ENCODE data around the gene NKX6-2. TPM values are rescaled to one million over a fixed set of nuclear protein-coding genes. Genes with fewer than 3 reads are reported as not detected.

NKX6-2 gene
- total and polyA plus RNA-seq, 2 of the 8 experiments (the other 6 are each of a cell fraction or from before 2014, with no cell fraction given), result 0.06 TPM; not detected in 1

- Histone ChIP-seq H3K4ac (replicated peaks; ENCODE audit: insufficient read length, low read depth, low read length) (no peak overlapping the region), H4K8ac (ENCODE audit: extremely low read depth, insufficient read depth, low read length) (no peak overlapping the region; the same call in 1 of the 2 replicates), H4K5ac (ENCODE audit: insufficient read length, low read depth, low read length) (no peak overlapping the region), H3K9me3 (ENCODE audit: insufficient read depth in 2 of 2, low read depth in 1 of 2, low read length in 1 of 2) (peaks cover 3 to 4% of the 10 kb centered on the region in 2 experiments; a peak in 3 of 4 replicates), H4K20me1 (replicated peaks in 1 of 2; ENCODE audit: control insufficient read depth in 1 of 2, insufficient read depth in 2 of 2, low read length in 2 of 2) (no peaks in the 10 kb centered on the region), H4K91ac (replicated peaks; ENCODE audit: insufficient read length, low read length) (no peak overlapping the region), H3K14ac (ENCODE audit: insufficient read length) (no peak overlapping the region), H2BK120ac (replicated peaks; ENCODE audit: low read depth, low read length) (no peak overlapping the region), H3K36me3 (ENCODE audit: control insufficient read depth in 2 of 4, insufficient read depth in 4 of 4, low read length in 3 of 4) (no peaks in the 10 kb centered on the region), H3K4me2 (ENCODE audit: insufficient read depth in 1 of 2, low read depth in 2 of 2, low read length in 2 of 2) (no peak overlapping the region), H3K56ac (replicated peaks; ENCODE audit: insufficient read length, low read depth, low read length) (no peak overlapping the region), H2BK12ac (ENCODE audit: low read depth, low read length) (no peak overlapping the region), H2BK20ac (ENCODE audit: low read length) (no peak overlapping the region), H3K18ac (ENCODE audit: extremely low read depth, low read length) (no peak overlapping the region), H3K27me3 (replicated peaks in 1 of 4; ENCODE audit: control insufficient read depth in 3 of 4, extremely low read depth in 1 of 4, insufficient read depth in 3 of 4, low read length in 3 of 4) (no peaks in the 10 kb centered on the region; a peak in 1 of 7 replicates), H3K4me3 (ENCODE audit: extremely low read depth in 1 of 4, insufficient read depth in 2 of 4, low read depth in 3 of 4, low read length in 4 of 4) (no peak overlapping the region), H3K79me2 (ENCODE audit: control insufficient read depth in 1 of 2, insufficient read depth in 2 of 2, low read length in 2 of 2) (no peaks in the 10 kb centered on the region), H2AK5ac (ENCODE audit: low read depth, low read length) (no peak overlapping the region), H3K9ac (replicated peaks in 1 of 4; ENCODE audit: extremely low read depth in 1 of 4, low read depth in 3 of 4, low read length in 3 of 4) (no peak overlapping the region), H3K23me2 (ENCODE audit: low read depth, low read length) (no peaks in the 10 kb centered on the region), H3K4me1 (replicated peaks in 1 of 4; ENCODE audit: control insufficient read depth in 3 of 4, insufficient read depth in 4 of 4, low read length in 3 of 4) (no peaks in the 10 kb centered on the region), H3K27ac (ENCODE audit: low read depth, low read length) (no peak overlapping the region), H2BK5ac (ENCODE audit: low read depth, low read length) (no peak overlapping the region), H2BK15ac (ENCODE audit: low read length) (no peak overlapping the region), H3K23ac (ENCODE audit: insufficient read length) (no peak overlapping the region), H3K79me1 (ENCODE audit: low read depth, low read length) (no peaks in the 10 kb centered on the region), H2AFZ (ENCODE audit: low read length) (no peak overlapping the region)
- FAIRE-seq (no peak), DNase-seq (ENCODE audit: low read depth in 1 of 2, low spot score in 2 of 2) (no peak)
- 91% methylated on average over 20 of the region's 21 CpGs; no CpG with 5 or more reads in 1 of the 2 experiments for WGBS, 2 experiments (ENCODE audit: extremely low coverage in 1 of 2, insufficient coverage in 1 of 2, insufficient read length in 1 of 2, insufficient replicate concordance in 2 of 2, low coverage in 1 of 2, low lambda C conversion rate in 2 of 2, missing lambda C conversion rate in 1 of 2)
- TF ChIP-seq SP1 (IDR thresholded peaks at IDR 0.05; ENCODE audit: low read depth, low read length), result no peak
- TF ChIP-seq RBBP5 (IDR thresholded peaks at IDR 0.05; ENCODE audit: borderline replicate concordance, low read depth, low read length), result no peak
- no peak for TF ChIP-seq CREB1 (IDR thresholded peaks at IDR 0.05)
- TF ChIP-seq SUZ12 (IDR thresholded peaks at IDR 0.05; ENCODE audit: low read length), result no peak
- no peak for TF ChIP-seq POLR2A (IDR thresholded peaks at IDR 0.05; ENCODE audit: control extremely low read depth in 1 of 2, low read depth in 2 of 2, low read length in 2 of 2)
- no peak for TF ChIP-seq CBX5 (IDR thresholded peaks at IDR 0.05; ENCODE audit: low read depth, low read length)
- TF ChIP-seq E2F6 (IDR thresholded peaks at IDR 0.05), result no peak
- ChIA-PET CTCF (ENCODE audit: partially characterized antibody) (interaction anchor here (0.8 kb wide), 1 partner anchor 142 kb away, joined by 4 read pairs; no protein-coding TSS in a partner anchor), POLR2A (ENCODE audit: partially characterized antibody) (interaction anchor here (0.6 kb wide), 1 partner anchor 529 kb away, joined by 3 read pairs; no protein-coding TSS in a partner anchor)
Observed at GRCh38 chr10:132796846-132797245, 10.9 kb upstream of the NKX6-2 start.

All from H1 (cell line).